HEK293 (cell line): ENCODE data around the gene SLC25A41.

Source experiments
- BCL11A ChIP-seq: fragments of 450-650 bp; formaldehyde crosslinking; IDR thresholded peaks from 2 replicates; pipeline ENCODE4 v1.5.1; 2016; ENCODE audit warnings: low read depth, missing biosample characterization, missing genetic modification characterization
- ELK4 ChIP-seq: IDR thresholded peaks from 2 replicates; pipeline ENCODE4 v1.6.1; 2011; ENCODE audit warnings: mild to moderate bottlenecking, low read depth, low read length, borderline replicate concordance
- FEZF1 ChIP-seq: fragments of 450-650 bp; formaldehyde crosslinking; IDR thresholded peaks from 2 replicates; pipeline ENCODE4 v1.5.1; 2016; ENCODE audit warnings: missing biosample characterization, missing genetic modification characterization
- INSM2 ChIP-seq: fragments of 450-650 bp; formaldehyde crosslinking; IDR thresholded peaks from 2 replicates; pipeline ENCODE4 v1.5.1; 2016; ENCODE audit warnings: missing biosample characterization, missing genetic modification characterization
- KLF1 ChIP-seq: fragments of 450-650 bp; formaldehyde crosslinking; IDR thresholded peaks from 2 replicates; pipeline ENCODE4 v1.5.1; 2016; ENCODE audit warnings: missing biosample characterization, missing genetic modification characterization
- KLF7 ChIP-seq: fragments of 450-650 bp; formaldehyde crosslinking; IDR thresholded peaks from 2 replicates; pipeline ENCODE4 v1.5.1; 2016; ENCODE audit warnings: missing biosample characterization, missing genetic modification characterization, borderline replicate concordance
- KLF8 ChIP-seq: fragments of 450-650 bp; formaldehyde crosslinking; IDR thresholded peaks from 2 replicates; pipeline ENCODE4 v1.5.1; 2016; ENCODE audit warnings: missing biosample characterization, missing genetic modification characterization
- KLF9 ChIP-seq: fragments of 450-650 bp; formaldehyde crosslinking; IDR thresholded peaks from 2 replicates; pipeline ENCODE4 v1.5.1; 2016; ENCODE audit warnings: missing biosample characterization, missing genetic modification characterization, low read depth
- ZBTB10 ChIP-seq: fragments of 450-650 bp; formaldehyde crosslinking; IDR thresholded peaks from 2 replicates; pipeline ENCODE4 v1.5.1; 2016; ENCODE audit warnings: missing biosample characterization, missing genetic modification characterization
- ZBTB26 ChIP-seq: fragments of 450-650 bp; formaldehyde crosslinking; optimal IDR thresholded peaks from 2 replicates; pipeline ENCODE3; 2016; ENCODE audit warnings: missing biosample characterization, mild to moderate bottlenecking, missing genetic modification characterization
- ZBTB7A ChIP-seq: fragments of 450-650 bp; formaldehyde crosslinking; IDR thresholded peaks from 2 replicates; pipeline ENCODE4 v1.5.1; 2016; ENCODE audit warnings: low read depth, missing biosample characterization, missing genetic modification characterization
- ZEB2 ChIP-seq: fragments of 450-650 bp; formaldehyde crosslinking; IDR thresholded peaks from 2 replicates; pipeline ENCODE4 v1.5.1; 2016; ENCODE audit warnings: missing biosample characterization, missing genetic modification characterization
- ZNF23 ChIP-seq: fragments of 450-650 bp; formaldehyde crosslinking; IDR thresholded peaks from 2 replicates; pipeline ENCODE4 v1.5.1; 2016; ENCODE audit warnings: missing biosample characterization, missing genetic modification characterization, borderline replicate concordance
- ZNF266 ChIP-seq: fragments of 450-650 bp; formaldehyde crosslinking; IDR thresholded peaks from 2 replicates; pipeline ENCODE4 v1.5.1; 2016; ENCODE audit warnings: missing biosample characterization, missing genetic modification characterization, low read depth
- ZNF391 ChIP-seq: fragments of 450-650 bp; formaldehyde crosslinking; IDR thresholded peaks from 2 replicates; pipeline ENCODE4 v1.5.1; 2016; ENCODE audit warnings: low read depth, missing biosample characterization, missing genetic modification characterization, borderline replicate concordance
- ZNF449 ChIP-seq: fragments of 450-650 bp; formaldehyde crosslinking; IDR thresholded peaks from 2 replicates; pipeline ENCODE4 v1.5.1; 2017; ENCODE audit warnings: missing biosample characterization, mild to moderate bottlenecking, missing genetic modification characterization, moderate library complexity
- ZNF513 ChIP-seq: fragments of 450-650 bp; IDR thresholded peaks from 2 replicates; pipeline ENCODE4 v1.5.1; 2018; ENCODE audit warnings: missing biosample characterization, missing genetic modification characterization
- ZNF529 ChIP-seq: fragments of 450-650 bp; formaldehyde crosslinking; IDR thresholded peaks from 2 replicates; pipeline ENCODE4 v1.5.1; 2017; ENCODE audit warnings: missing genetic modification characterization, missing biosample characterization; ENCODE audit not compliant: insufficient replicate concordance
- ZNF560 ChIP-seq: fragments of 450-650 bp; formaldehyde crosslinking; IDR thresholded peaks from 2 replicates; pipeline ENCODE4 v1.5.1; 2017; ENCODE audit warnings: missing biosample characterization, missing genetic modification characterization, borderline replicate concordance
- ZNF626 ChIP-seq: fragments of 450-650 bp; sonication (Bioruptor Pico); formaldehyde crosslinking; IDR thresholded peaks from 2 replicates; pipeline ENCODE4 v1.5.1; 2018; ENCODE audit warnings: missing biosample characterization, missing genetic modification characterization, inconsistent platforms
- ZNF843 ChIP-seq: fragments of 450-650 bp; formaldehyde crosslinking; IDR thresholded peaks from 2 replicates; pipeline ENCODE4 v1.5.1; 2016; ENCODE audit warnings: missing biosample characterization, missing genetic modification characterization
- ZSCAN23 ChIP-seq: fragments of 450-650 bp; formaldehyde crosslinking; IDR thresholded peaks from 2 replicates; pipeline ENCODE4 v1.5.1; 2016; ENCODE audit warnings: missing biosample characterization, missing genetic modification characterization
- ZSCAN30 ChIP-seq: fragments of 450-650 bp; IDR thresholded peaks from 2 replicates; pipeline ENCODE4 v1.5.1; 2018; ENCODE audit warnings: missing biosample characterization, mild to moderate bottlenecking, missing genetic modification characterization, moderate library complexity
- ZXDB ChIP-seq: fragments of 450-650 bp; formaldehyde crosslinking; IDR thresholded peaks from 2 replicates; pipeline ENCODE4 v1.5.1; 2016; ENCODE audit warnings: missing biosample characterization, missing genetic modification characterization

Gene SLC25A41

GRCh38 chr19:6393074-6393982 lies 40.2 kb downstream of the SLC25A41 start, which contains the start of gene GTF2F1 (continued):
- TF ChIP-seq ZNF513 (tag by site-specific recombination) (no peak), BCL11A (tag by site-specific recombination) (no peak), ZNF626 (no peak), ZBTB10 (tag by site-specific recombination) (peak; percentile 99), INSM2 (tag by site-specific recombination) (no peak), ZBTB26 (tag by site-specific recombination) (peak; percentile 23), ZEB2 (tag by site-specific recombination) (0 out of 2 replicates have a peak, but pooled peaks have one; percentile 41), ZSCAN30 (tag by site-specific recombination) (peak; percentile 32; the same call in 1 of the 2 replicates), KLF9 (tag by site-specific recombination) (peak; percentile 68), ZNF391 (0 out of 2 replicates have a peak, but pooled peaks have one; percentile 7), FEZF1 (tag by site-specific recombination) (no peak), ZNF560 (tag by site-specific recombination) (no peak), ELK4 (no peak), ZNF449 (no peak), KLF8 (tag by site-specific recombination) (peak; percentile 89), ZBTB7A (0 out of 2 replicates have a peak, but pooled peaks have one; percentile 45), ZNF529 (no peak), ZXDB (tag by site-specific recombination) (peak; percentile 52), KLF1 (tag by site-specific recombination) (peak; percentile 61; the same call in 1 of the 2 replicates), ZNF23 (tag by site-specific recombination) (no peak), ZNF843 (no peak; the same call in 1 of the 2 replicates), ZNF266 (tag by site-specific recombination) (no peak), KLF7 (tag by site-specific recombination) (0 out of 2 replicates have a peak, but pooled peaks have one; percentile 21), ZSCAN23 (no peak)
